Activated CD8-positive, alpha-beta memory T cell treated with anti-CD3 and anti-CD28 coated beads for 48 hours (primary cell): ENCODE data around the gene MYF5.

Experiments
- DNase-seq, 3 experiments: peaks; one replicate each; pipeline ENCODE4 v3.0.0-alpha.2; 2020; ENCODE audit warnings: low read depth in 2 of 3, low spot score in 2 of 3

Gene MYF5

GRCh38 chr12:80707126-80707829 lies 9.4 kb upstream of the MYF5 start, which contains the start of gene MYF6:
Gene MYF6 (plus strand): TSS chr12:80707634. CDS start chr12:80707720, 86 bp downstream.
- DNase-seq = no peak

GRCh38 chr12:80707830-80708258 lies 8.9 kb upstream of the MYF5 start:
- no peak for DNase-seq

- DNase-seq = no peak
Measured at GRCh38 chr12:80708259-80708974, 8.3 kb upstream of the MYF5 start.

GRCh38 chr12:80708975-80709328 lies 7.8 kb upstream of the MYF5 start:
- DNase-seq = no peak

- no peak for DNase-seq
Measured at GRCh38 chr12:80709811-80710726, 6.6 kb upstream of the MYF5 start.

- DNase-seq = no peak
Measured at GRCh38 chr12:80710727-80711449, 5.8 kb upstream of the MYF5 start.

- DNase-seq = no peak
Measured at GRCh38 chr12:80711866-80712265, 4.8 kb upstream of the MYF5 start.

GRCh38 chr12:80712866-80713265 lies 3.8 kb upstream of the MYF5 start:
- no peak for DNase-seq

GRCh38 chr12:80713419-80713818 lies 3.3 kb upstream of the MYF5 start:
- no peak for DNase-seq

- no peak for DNase-seq
Measured at GRCh38 chr12:80714055-80714454, 2.7 kb upstream of the MYF5 start.

- no peak for DNase-seq
Measured at GRCh38 chr12:80714846-80715245, 1.9 kb upstream of the MYF5 start.

- DNase-seq = no peak
Measured at GRCh38 chr12:80715713-80716249, 931 bp upstream of the MYF5 start.

GRCh38 chr12:80717856-80718255 lies 1.1 kb downstream of the MYF5 start:
- DNase-seq = no peak

GRCh38 chr12:80720516-80720915 lies 3.8 kb downstream of the MYF5 start:
- DNase-seq = no peak

- DNase-seq = no peak
Measured at GRCh38 chr12:80721326-80721725, 4.6 kb downstream of the MYF5 start.

- DNase-seq = no peak
Measured at GRCh38 chr12:80745851-80746505, 29.3 kb downstream of the MYF5 start.

- DNase-seq = no peak
Measured at GRCh38 chr12:80747800-80748199, 31.1 kb downstream of the MYF5 start.

- no peak for DNase-seq
Measured at GRCh38 chr12:80749456-80749855, 32.7 kb downstream of the MYF5 start.

- DNase-seq = no peak
Measured at GRCh38 chr12:80752464-80752863, 35.8 kb downstream of the MYF5 start.

- no peak for DNase-seq
Measured at GRCh38 chr12:80754274-80754673, 37.6 kb downstream of the MYF5 start.
